AG10803 (cell line): ENCODE results near the gene ARTN.

ENCODE experiments used
- DNase-seq: peaks from one replicate; pipeline ENCODE4 v3.0.0; 2010; ENCODE audit warnings: low read depth
- H3K4me3 ChIP-seq: 2 replicates; pipeline ENCODE4 v1.5.1; 2011; ENCODE audit warnings: mild to moderate bottlenecking, low read length, control low read depth
- TF ChIP-seq, protein P1 (sequence below): conservative IDR thresholded peaks from 2 replicates; pipeline ENCODE4 v1.5.1; 2011; ENCODE audit warnings: mild to moderate bottlenecking, low read length, control low read depth, inconsistent platforms

The ARTN gene

DNA sequence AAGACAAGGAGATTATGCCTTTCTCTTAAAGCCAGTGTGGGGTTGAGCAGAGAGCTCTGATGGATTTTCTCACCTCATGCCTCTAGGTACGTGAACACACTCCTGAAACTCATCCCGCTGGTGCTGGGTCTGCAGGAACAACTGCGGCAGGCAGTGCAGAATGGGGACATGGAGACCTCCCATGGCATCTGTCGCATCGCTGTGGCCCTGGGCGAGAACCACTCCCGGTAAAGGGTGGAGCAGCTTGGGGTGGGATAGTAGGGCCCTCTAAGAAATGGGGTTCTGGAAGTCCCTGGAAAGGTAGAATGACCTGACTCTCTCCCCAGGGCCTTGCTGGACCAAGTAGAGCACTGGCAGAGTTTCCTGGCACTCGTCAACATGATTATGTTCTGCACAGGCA lies 22.6 kb downstream of the ARTN start:
- H3K4me3 ChIP-seq, result no peak overlapping the region
- TF ChIP-seq, protein P1, sequence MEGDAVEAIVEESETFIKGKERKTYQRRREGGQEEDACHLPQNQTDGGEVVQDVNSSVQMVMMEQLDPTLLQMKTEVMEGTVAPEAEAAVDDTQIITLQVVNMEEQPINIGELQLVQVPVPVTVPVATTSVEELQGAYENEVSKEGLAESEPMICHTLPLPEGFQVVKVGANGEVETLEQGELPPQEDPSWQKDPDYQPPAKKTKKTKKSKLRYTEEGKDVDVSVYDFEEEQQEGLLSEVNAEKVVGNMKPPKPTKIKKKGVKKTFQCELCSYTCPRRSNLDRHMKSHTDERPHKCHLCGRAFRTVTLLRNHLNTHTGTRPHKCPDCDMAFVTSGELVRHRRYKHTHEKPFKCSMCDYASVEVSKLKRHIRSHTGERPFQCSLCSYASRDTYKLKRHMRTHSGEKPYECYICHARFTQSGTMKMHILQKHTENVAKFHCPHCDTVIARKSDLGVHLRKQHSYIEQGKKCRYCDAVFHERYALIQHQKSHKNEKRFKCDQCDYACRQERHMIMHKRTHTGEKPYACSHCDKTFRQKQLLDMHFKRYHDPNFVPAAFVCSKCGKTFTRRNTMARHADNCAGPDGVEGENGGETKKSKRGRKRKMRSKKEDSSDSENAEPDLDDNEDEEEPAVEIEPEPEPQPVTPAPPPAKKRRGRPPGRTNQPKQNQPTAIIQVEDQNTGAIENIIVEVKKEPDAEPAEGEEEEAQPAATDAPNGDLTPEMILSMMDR, result no peak
- DNase-seq, result no peak

DNA sequence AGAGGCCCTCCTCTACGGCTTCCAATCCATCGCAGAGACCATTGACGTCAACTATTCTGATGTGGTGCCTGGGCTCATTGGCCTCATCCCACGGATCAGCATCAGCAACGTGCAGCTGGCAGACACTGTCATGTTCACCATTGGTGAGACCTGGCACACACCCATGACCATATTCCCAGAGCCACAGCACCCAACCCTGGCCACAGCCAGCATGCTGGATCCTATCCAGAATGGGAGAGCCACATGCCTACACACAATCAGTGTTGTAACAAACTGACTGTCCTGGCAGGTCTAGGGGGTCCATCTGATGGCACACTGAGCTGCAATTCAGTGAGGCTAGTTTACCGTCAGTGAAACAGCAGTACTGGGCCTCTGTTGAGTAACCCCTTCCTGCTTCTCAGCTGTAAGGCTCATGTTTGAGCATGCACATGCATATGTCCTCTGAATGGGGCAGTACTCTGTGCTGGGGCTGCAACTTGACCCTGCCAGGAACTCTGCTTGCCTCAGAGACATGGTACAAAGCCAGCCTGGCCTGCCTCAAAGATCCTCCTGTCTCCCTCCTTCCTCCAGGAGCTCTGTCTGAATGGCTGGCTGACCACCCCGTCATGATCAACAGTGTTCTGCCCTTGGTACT lies 23.9 kb downstream of the ARTN start:
- TF ChIP-seq, protein P1, result no peak
- no peak for DNase-seq
- no peak overlapping the region for H3K4me3 ChIP-seq

- DNase-seq, result no peak
- TF ChIP-seq, protein P1, result no peak
- no peak overlapping the region for H3K4me3 ChIP-seq
Observed at GRCh38 chr1:43958351-43959255, 25.0 kb downstream of the ARTN start.

DNA sequence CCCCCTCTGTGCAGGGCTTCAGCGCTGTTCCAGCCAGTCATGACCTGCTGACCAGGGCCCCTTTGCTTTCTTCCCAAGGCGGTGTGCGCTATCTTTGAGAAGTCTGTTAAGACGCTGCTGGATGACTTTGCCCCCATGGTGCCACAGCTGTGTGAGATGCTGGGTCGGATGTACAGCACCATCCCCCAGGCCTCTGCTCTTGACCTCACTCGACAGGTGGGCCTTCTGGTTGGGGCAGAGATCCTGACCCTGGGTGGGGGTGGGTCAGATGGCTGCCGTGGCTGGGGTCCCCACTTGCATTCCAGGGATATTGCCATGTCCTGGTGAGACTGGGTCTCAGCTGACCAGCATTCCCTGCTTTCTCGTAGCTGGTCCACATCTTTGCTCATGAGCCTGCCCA lies 27.2 kb downstream of the ARTN start:
- TF ChIP-seq, protein P1, result no peak

DNA sequence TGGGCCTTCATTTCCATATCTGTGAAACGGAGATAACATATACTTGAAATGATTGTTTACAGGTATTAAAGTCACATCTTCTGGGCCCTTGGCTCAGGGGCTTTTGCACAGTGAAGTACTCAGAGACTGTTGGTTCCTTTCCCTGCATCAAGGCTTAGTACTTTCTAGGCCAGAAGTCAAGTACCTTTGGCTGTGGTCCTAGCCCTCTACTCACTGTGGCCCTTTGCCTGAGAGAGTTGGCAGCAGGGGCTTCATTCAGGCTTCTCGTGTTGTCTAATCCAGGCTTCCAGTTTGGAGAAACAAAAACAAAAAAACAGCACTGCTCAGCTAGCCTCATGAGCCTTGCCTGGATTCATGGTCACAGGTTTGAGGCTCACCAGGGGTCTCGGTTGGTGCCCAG lies 28.1 kb downstream of the ARTN start:
- TF ChIP-seq, protein P1, result no peak
- DNase-seq, result no peak
- no peak overlapping the region for H3K4me3 ChIP-seq

More for the DNA sequence above, 27.2 kb downstream of the ARTN start:
- DNase-seq, result no peak
- H3K4me3 ChIP-seq, result no peak overlapping the region

DNA sequence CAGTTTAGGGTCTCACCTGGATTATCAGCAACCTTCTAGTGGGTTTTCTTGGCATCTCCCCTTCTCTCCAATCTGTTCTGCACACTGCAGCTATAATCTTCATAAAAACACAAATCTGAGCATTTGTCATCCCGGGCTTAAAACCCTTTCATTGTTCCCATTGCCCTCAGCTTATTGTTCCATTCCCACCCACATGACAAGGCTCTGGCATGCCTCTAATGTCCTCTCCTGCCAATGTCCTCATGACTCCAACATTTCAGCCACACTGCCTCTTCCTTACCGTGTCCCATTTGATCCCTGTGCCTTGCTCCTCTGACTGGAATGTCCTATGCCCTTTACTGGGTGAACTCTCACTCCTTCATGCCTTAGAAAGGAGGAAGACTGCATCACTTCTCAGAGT lies 28.7 kb downstream of the ARTN start:
- H3K4me3 ChIP-seq, result no peak overlapping the region
- TF ChIP-seq, protein P1, result no peak
- no peak for DNase-seq

DNA sequence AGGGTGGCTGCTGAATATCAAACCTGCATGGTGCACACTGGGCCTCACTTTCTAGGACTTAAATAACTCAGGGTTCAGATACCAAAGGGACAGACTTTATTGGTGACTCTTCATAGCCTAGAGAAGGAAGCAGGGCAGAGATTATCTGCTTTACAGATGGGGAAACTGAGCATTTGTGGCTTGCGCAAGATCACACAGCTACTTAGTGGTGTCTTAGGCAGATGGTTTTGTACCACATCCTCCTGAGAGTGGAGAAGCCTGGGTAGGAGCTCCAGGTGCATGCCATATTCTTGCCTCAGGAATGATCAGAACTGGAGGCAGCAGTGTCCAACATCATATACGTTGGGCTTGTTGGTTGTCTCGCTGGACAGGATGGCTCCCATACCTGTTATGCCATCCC lies 29.4 kb downstream of the ARTN start:
- TF ChIP-seq, protein P1, result no peak
- no peak overlapping the region for H3K4me3 ChIP-seq
- no peak for DNase-seq
